Psoas muscle (tissue), 8 donors: Measurements from ENCODE around the gene ZC3H4. TPM values are rescaled to one million over a fixed set of nuclear protein-coding genes. Genes with fewer than 3 reads are reported as not detected.

Experiments
- ATAC-seq, 4 donors: fragments of 200-7000 bp; cut with Tn5 transposase; one replicate each; pipeline ENCODE4 v1.9.1; 2020; ENCODE audit warnings: moderate library complexity in 3 of 4, mild to moderate bottlenecking in 2 of 4
- DNase-seq, 2 donors: peaks; one replicate each; pipeline ENCODE4 v3.0.0-alpha.2; 2020
- H3K27ac ChIP-seq: fragments of 200-600 bp; one replicate; pipeline ENCODE4 v1.8.0; 2022
- H3K27me3 ChIP-seq, 3 donors: fragments of 200-600 bp in 1 of 3; one replicate each; pipeline versions ENCODE4 v1.6.1 to v1.8.0; 2013 to 2022; ENCODE audit warnings: low read length in 2 of 3, mild to moderate bottlenecking in 2 of 3, moderate library complexity in 1 of 3; ENCODE audit not compliant: insufficient read depth in 3 of 3
- H3K36me3 ChIP-seq, 2 donors: fragments of 200-600 bp in 1 of 2; one replicate each; pipeline versions ENCODE4 v1.6.1 to v1.8.0; 2013 to 2022; ENCODE audit warnings: low read depth in 1 of 2, mild to moderate bottlenecking in 1 of 2, moderate library complexity in 1 of 2; ENCODE audit not compliant: insufficient read depth in 1 of 2
- H3K4me1 ChIP-seq: fragments of 200-600 bp; one replicate; pipeline ENCODE4 v1.8.0; 2022
- H3K4me3 ChIP-seq: fragments of 200-600 bp; one replicate; pipeline ENCODE4 v1.8.0; 2022; ENCODE audit warnings: mild to moderate bottlenecking
- H3K9me3 ChIP-seq: fragments of 200-600 bp; one replicate; pipeline ENCODE4 v1.8.0; 2022
- CTCF ChIP-seq: fragments of 200-600 bp; IDR thresholded peaks from one replicate; pipeline ENCODE4 v1.8.0; 2022; ENCODE audit warnings: antibody characterized with exemption
- WGBS, 3 donors: extraction: QIAGEN DNeasy Blood & Tissue Kit; methylation state at CpG; one replicate each; pipeline versions ENCODE4 v1.1.6 to v1.1.7; 2013; 5-methylcytosine and 5-hydroxymethylcytosine counted together
- intact Hi-C, 2 donors: fragments of 100-400 bp; cut with DNase I; formaldehyde crosslinking; loops; one replicate each; pipeline versions ENCODE4 v1.11.0 to v1.14.2; 2022
- polyA plus RNA-seq, 3 donors: library from polyadenylated mRNA; stranded (reverse); fragments of 200-250 nt; gene quantifications; one replicate each; pipeline ENCODE4 v1.2.3, GENCODE V29; 2013
- total RNA-seq, 4 donors: library from RNA; stranded (reverse); fragmentation: NEBNext Ultra II Directional in 2 of 4; extraction: Animal tissue kit (Norgen Biotek cat#: 25700) in 2 of 4; gene quantifications; one replicate each; pipeline versions ENCODE4 v1.2.1 to v1.2.4, GENCODE V29; 2021 to 2023
- donor health status: healthy with polysubstance abuse.
- donor health status: DM: no; HTN: no; CAD: no; lungs with moderate emphysema.
- donor health status: Bipolar disorder and iron deficiency.
- donor health status: healthy.
- donor health status: DM: yes; HTN: yes; CAD: no.
- donor health status: DM: no; HTN: no; CAD: no.
- donor health status: DM: no; HTN: no; CAD: no.
- donor health status: DM: yes; HTN: yes; CAD: no.

The ZC3H4 gene
- total and polyA plus RNA-seq, 7 donors: 4.4 to 35.8 (median 24.3) TPM

GRCh38 chr19:47032171-47032811 is 81.3 kb downstream of the ZC3H4 start:
- Histone ChIP-seq H3K36me3 (no peaks in the 10 kb centered on the region), H3K4me3 (no peak overlapping the region), H3K4me1 (peaks cover 8% of the 10 kb centered on the region), H3K9me3 (no peaks in the 10 kb centered on the region), H3K27ac (no peak overlapping the region), H3K27me3 (peaks cover 0 to 39% (median 8%) of the 10 kb centered on the region in 3 donors)
- DNase-seq: no peak
- ATAC-seq: peak in 2 of 4 donors; percentile 43 to 53
- peak; percentile 71 for TF ChIP-seq CTCF
- 12 to 18% (median 16%) methylated on average over 17 of the region's 17 CpGs for WGBS, 3 donors
- intact Hi-C loops: loop anchor here in 1 of 2 donors (2.0 kb wide), 1 partner anchor 19 kb away; no protein-coding TSS in a partner anchor

GRCh38 chr19:47028195-47028601 is 85.4 kb downstream of the ZC3H4 start:
- H3K27me3 ChIP-seq: peaks cover 0 to 65% (median 16%) of the 10 kb centered on the region in 3 donors
- no peak overlapping the region for H3K27ac ChIP-seq
- H3K4me3 ChIP-seq: no peak overlapping the region
- H3K9me3 ChIP-seq: no peaks in the 10 kb centered on the region
- DNase-seq (no peak), ATAC-seq (no peak)
- no peak for TF ChIP-seq CTCF
- no peaks in the 10 kb centered on the region for H3K36me3 ChIP-seq
- intact Hi-C loops: no loop called here
- H3K4me1 ChIP-seq: peaks cover 1% of the 10 kb centered on the region
- 9 to 10% (median 10%) methylated on average over 14 of the region's 14 CpGs for WGBS, 3 donors

GRCh38 chr19:47027586-47028088 is 85.9 kb downstream of the ZC3H4 start:
- H3K36me3 ChIP-seq: no peaks in the 10 kb centered on the region
- no peaks in the 10 kb centered on the region for H3K9me3 ChIP-seq
- no peak for DNase-seq
- 21 to 25% (median 24%) methylated on average over 11 to 12 of the region's 12 CpGs for WGBS, 3 donors
- intact Hi-C loops: no loop called here
- ATAC-seq: no peak
- no peak overlapping the region for H3K4me3 ChIP-seq
- TF ChIP-seq CTCF: no peak
- H3K27me3 ChIP-seq: peaks cover 0 to 71% (median 19%) of the 10 kb centered on the region in 3 donors
- no peak overlapping the region for H3K27ac ChIP-seq
- H3K4me1 ChIP-seq: peaks cover 6% of the 10 kb centered on the region

- no peaks in the 10 kb centered on the region for H3K36me3 ChIP-seq
- H3K4me3 ChIP-seq: no peak overlapping the region
- DNase-seq (no peak), ATAC-seq (no peak)
- H3K27ac ChIP-seq: no peak overlapping the region
- peaks cover 0 to 78% (median 25%) of the 10 kb centered on the region in 3 donors for H3K27me3 ChIP-seq
- 90 to 91% (median 91%) methylated on average over 7 to 8 of the region's 8 CpGs for WGBS, 3 donors
- TF ChIP-seq CTCF: no peak
- no peaks in the 10 kb centered on the region for H3K9me3 ChIP-seq
- H3K4me1 ChIP-seq: peaks cover 6% of the 10 kb centered on the region
- intact Hi-C loops: no loop called here
These were observed 86.7 kb downstream of the ZC3H4 start for GRCh38 chr19:47026889-47027288.
